GM12878 (cell line): ENCODE results near the gene NFIX. TPM values are rescaled to one million over a fixed set of nuclear protein-coding genes. Genes with fewer than 3 reads are reported as not detected.

ENCODE experiments used
- ATAC-seq: fragments of 200-7000 bp; cut with Tn5 transposase; 3 replicates; pipeline ENCODE4 v1.9.1; 2020; ENCODE audit warnings: mild to moderate bottlenecking, moderate library complexity
- BruUV-seq: library from RNA; stranded (reverse); fragments of 400-500 nt; replicated peaks from 2 replicates; lab custom pipeline; 2021; lab: Mats Ljungman, UMichigan
- CTCF ChIA-PET: fragments of 300-600 bp; sonication (Branson Sonifier 250); formaldehyde crosslinking; extraction: SDS; loops from one replicate; lab custom pipeline; 2021; ENCODE audit warnings: inconsistent platforms; lab: Yijun Ruan, JAX
- POLR2A ChIA-PET: fragments of 350-600 bp; formaldehyde crosslinking; extraction: SDS; loops from one replicate; lab custom pipeline; 2021; ENCODE audit warnings: inconsistent platforms; lab: Charles Lee
- RAD21 ChIA-PET: fragments of 300-600 bp; sonication (Branson Sonifier 250); formaldehyde crosslinking; loops from one replicate; lab custom pipeline; 2023; ENCODE audit warnings: antibody characterized with exemption; ENCODE audit not compliant: unreplicated experiment; lab: Charles Lee
- SMC1A ChIA-PET: fragments of 300-600 bp; sonication (Branson Sonifier 250); formaldehyde crosslinking; loops from one replicate; lab custom pipeline; 2023; ENCODE audit not compliant: unreplicated experiment, uncharacterized antibody; lab: Charles Lee
- DNase-seq: peaks from one replicate; pipeline ENCODE4 v3.0.0-alpha.2; 2011; ENCODE audit warnings: low read depth, low spot score
- FAIRE-seq: peaks from 3 replicates; lab custom pipeline; 2011; peaks lifted over from hg19 to GRCh38; lab: Jason Lieb, UNC
- H2AFZ ChIP-seq: 2 replicates; pipeline ENCODE4 v1.6.0; 2011; ENCODE audit warnings: low read depth, low read length, control low read depth; ENCODE audit not compliant: control insufficient read depth
- H3K27ac ChIP-seq: 2 replicates; pipeline ENCODE4 v1.5.1; 2011; ENCODE audit warnings: control low read depth; ENCODE audit not compliant: control insufficient read depth, insufficient read depth
- H3K27me3 ChIP-seq, 2 experiments: replicated peaks in 1 of 2; 2 replicates each; pipeline versions ENCODE4 v1.6.0 to v1.6.1; 2011; ENCODE audit warnings: low read length in 1 of 2; ENCODE audit not compliant: control insufficient read depth in 2 of 2, insufficient read depth in 2 of 2
- H3K36me3 ChIP-seq, 2 experiments: 2 replicates each; pipeline ENCODE4 v1.5.1; 2011; ENCODE audit warnings: low read length in 1 of 2; ENCODE audit not compliant: control insufficient read depth in 2 of 2, insufficient read depth in 2 of 2
- H3K4me1 ChIP-seq: 2 replicates; pipeline ENCODE4 v1.6.1; 2011; ENCODE audit warnings: mild to moderate bottlenecking, low read length, moderate library complexity, mixed read lengths; ENCODE audit not compliant: control insufficient read depth, insufficient read depth
- H3K4me2 ChIP-seq: 2 replicates; pipeline ENCODE4 v1.6.0; 2011; ENCODE audit warnings: control low read depth; ENCODE audit not compliant: control insufficient read depth, insufficient read depth
- H3K4me3 ChIP-seq: fragments of 200-600 bp; sonication (generic); 2 replicates; pipeline ENCODE4 v1.5.1; 2016
- H3K79me2 ChIP-seq: 2 replicates; pipeline ENCODE4 v1.6.0; 2011; ENCODE audit warnings: low read length; ENCODE audit not compliant: control insufficient read depth, insufficient read depth
- H3K9ac ChIP-seq: 2 replicates; pipeline ENCODE4 v1.8.0; 2011; ENCODE audit warnings: low read length, control low read depth, mixed read lengths; ENCODE audit not compliant: control insufficient read depth, insufficient read depth
- H3K9me3 ChIP-seq: replicated peaks from 3 replicates; pipeline ENCODE4 v1.5.1; 2011; ENCODE audit warnings: mild to moderate bottlenecking, low read length; ENCODE audit not compliant: control insufficient read depth, insufficient read depth
- H4K20me1 ChIP-seq: 2 replicates; pipeline ENCODE4 v1.6.0; 2011; ENCODE audit not compliant: control insufficient read depth, insufficient read depth
- ASH2L ChIP-seq: fragments of 300-600, 200-600 bp; sonication (generic); IDR thresholded peaks from 2 replicates; pipeline ENCODE4 v1.6.1; 2017; ENCODE audit warnings: low read depth, mild to moderate bottlenecking, borderline replicate concordance
- CBX5 ChIP-seq: sonication (generic); IDR thresholded peaks from 2 replicates; pipeline ENCODE4 v1.6.1; 2016; ENCODE audit warnings: low read depth, moderate library complexity, mild to moderate bottlenecking, inconsistent platforms
- CHD4 ChIP-seq: fragments of 200-600 bp; sonication (generic); IDR thresholded peaks from 2 replicates; pipeline ENCODE4 v1.6.1; 2016; ENCODE audit warnings: mild to moderate bottlenecking
- PKNOX1 ChIP-seq: fragments of 450-650 bp; IDR thresholded peaks from 2 replicates; pipeline ENCODE4 v1.6.1; 2016; ENCODE audit warnings: mild to moderate bottlenecking
- SMAD5 ChIP-seq: IDR thresholded peaks from 2 replicates; pipeline ENCODE4 v1.6.1; 2016; ENCODE audit warnings: antibody characterized with exemption, low read depth
- SMARCA5 ChIP-seq: fragments of 450-650 bp; IDR thresholded peaks from 2 replicates; pipeline ENCODE4 v1.6.1; 2017; ENCODE audit warnings: mild to moderate bottlenecking
- SRF ChIP-seq, 2 experiments: IDR thresholded peaks; 2 replicates each; pipeline ENCODE4 v1.6.1; 2011; ENCODE audit warnings: low read depth in 2 of 2, low read length in 2 of 2, mild to moderate bottlenecking in 1 of 2, moderate library complexity in 1 of 2
- STAT1 ChIP-seq: fragments of 450-650 bp; conservative IDR thresholded peaks from 2 replicates; pipeline ENCODE4 v1.6.1; 2014; ENCODE audit warnings: antibody characterized with exemption, mild to moderate bottlenecking
- TARDBP ChIP-seq: IDR thresholded peaks from 2 replicates; pipeline ENCODE4 v1.6.1; 2016; ENCODE audit warnings: borderline replicate concordance
- ZNF274 ChIP-seq: IDR thresholded peaks from one replicate; pipeline ENCODE4 v1.8.0; 2011; ENCODE audit not compliant: insufficient read length, insufficient read depth
- ZNF384 ChIP-seq: IDR thresholded peaks from 2 replicates; pipeline ENCODE4 v1.6.1; 2012; ENCODE audit warnings: low read depth, mild to moderate bottlenecking, low read length, improper control_type of control experiment, borderline replicate concordance
- WGBS: methylation state at CpG from one replicate; pipeline ENCODE4 v1.1.6; 2016; ENCODE audit warnings: low lambda C conversion rate; ENCODE audit not compliant: insufficient replicate concordance, insufficient coverage; ENCODE audit errors: missing lambda C conversion rate; 5-methylcytosine and 5-hydroxymethylcytosine counted together
- in situ Hi-C: fragments of 300-500 bp; cut with MboI; formaldehyde crosslinking; loops from 9 replicates; pipeline ENCODE4 v1.14.3; 2018; ENCODE audit warnings: mixed read lengths
- intact Hi-C: fragments of 100-400 bp; cut with micrococcal nuclease; formaldehyde crosslinking; loops from one replicate; pipeline ENCODE4 v1.14.2; 2022; ENCODE audit not compliant: unreplicated experiment
- polyA plus RNA-seq, 11 experiments: library from polyadenylated mRNA; depleted of rRNA in 4 of 11; unstranded in 6 of 11; stranded (reverse) in 5 of 11; fragments of >200 nt; fragmentation: Nextera tagmentation in 4 of 11; fragmentation: Illumina TruSeq in 1 of 11; extraction: Ambion mirVana in 4 of 11; extraction: Trizol in 1 of 11; gene quantifications; 1 replicate in 1 of 11; 2 replicates in 10 of 11; pipeline versions ENCODE4 v1.2.1 to v1.2.3, GENCODE V29; 2011 to 2016; ENCODE audit warnings: inconsistent platforms in 2 of 11, missing spikeins in 2 of 11, low read depth in 1 of 11
- total RNA-seq, 4 experiments: library from RNA; depleted of rRNA in 3 of 4; stranded (reverse); fragments of >200 nt in 3 of 4; fragmentation: Illumina TruSeq in 1 of 4; extraction: Trizol in 1 of 4; gene quantifications; 2 replicates each; pipeline versions ENCODE4 v1.2.1 to v1.2.3, GENCODE V29; 2013 to 2021
- TF ChIP-seq, protein P1 (sequence below): fragments of 450-650 bp; IDR thresholded peaks from 2 replicates; pipeline ENCODE4 v1.6.1; 2017; ENCODE audit warnings: mild to moderate bottlenecking, moderate library complexity
- TF ChIP-seq, protein P2 (sequence below), 3 experiments: IDR thresholded peaks in 2 of 3; conservative IDR thresholded peaks in 1 of 3; 2 replicates each; pipeline ENCODE4 v1.5.1; 2011; ENCODE audit warnings: low read depth in 3 of 3, low read length in 3 of 3, mild to moderate bottlenecking in 3 of 3, control low read depth in 2 of 3, moderate library complexity in 2 of 3, inconsistent platforms in 1 of 3, mixed read lengths in 1 of 3; ENCODE audit not compliant: control insufficient read depth in 2 of 3, insufficient read depth in 1 of 3; ENCODE audit errors: extremely low read depth in 1 of 3
- TF ChIP-seq, protein P3 (sequence below): IDR thresholded peaks from 2 replicates; pipeline ENCODE4 v1.6.1; 2011; ENCODE audit warnings: low read depth, low read length, improper control_type of control experiment, borderline replicate concordance
- TF ChIP-seq, protein P4 (sequence below): IDR thresholded peaks from 2 replicates; pipeline ENCODE4 v1.6.1; 2011; ENCODE audit warnings: low read depth, mild to moderate bottlenecking, low read length, moderate library complexity, borderline replicate concordance; ENCODE audit errors: extremely low read depth

NFIX gene
- total and polyA plus RNA-seq, 10 of the 15 experiments (the other 5 are each of a cell fraction or from before 2014, with no cell fraction given): 0.02 to 2.2 (median 0.28) TPM

DNA sequence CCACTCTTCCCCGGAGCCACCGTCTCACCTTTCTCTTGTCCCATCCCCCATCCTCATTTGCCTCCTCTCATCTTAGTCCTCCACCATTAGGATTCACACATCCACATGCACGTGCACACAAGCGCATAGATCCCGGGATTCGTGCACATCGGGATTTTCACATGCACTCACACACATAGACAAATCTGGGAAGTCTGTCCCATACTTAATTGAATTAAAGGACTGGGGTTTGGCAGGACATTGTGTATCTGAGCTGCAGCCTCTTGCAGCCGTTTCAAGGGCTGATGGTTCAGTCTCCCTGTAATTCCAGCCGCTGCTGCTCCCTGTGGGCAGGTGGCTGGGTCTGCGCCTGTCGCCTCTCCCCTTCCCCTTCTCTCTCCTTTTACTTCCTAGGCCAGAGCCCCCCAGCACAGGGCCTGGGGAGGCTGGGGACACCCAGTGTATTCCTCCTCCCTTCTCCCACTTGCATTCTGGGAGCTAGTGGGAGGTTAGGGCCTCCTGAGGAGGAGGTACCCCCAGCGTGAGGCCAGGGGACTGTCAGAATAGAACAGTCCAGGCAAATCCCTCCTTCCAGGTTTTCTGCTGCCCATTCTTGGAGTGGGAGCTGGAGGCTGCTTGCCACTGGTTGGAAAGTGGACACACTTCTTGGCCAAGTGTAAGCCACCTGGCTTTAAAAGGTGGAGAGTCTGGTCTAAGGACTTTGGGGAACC is 63.8 kb downstream of the NFIX start:
- DNase-seq: no peak
- Histone ChIP-seq H3K4me3 (no peak overlapping the region), H2AFZ (no peak overlapping the region), H3K9me3 (no peaks in the 10 kb centered on the region), H3K79me2 (no peaks in the 10 kb centered on the region), H3K27me3 (peaks cover 9 to 11% of the 10 kb centered on the region in 2 experiments), H3K4me1 (no peaks in the 10 kb centered on the region), H3K36me3 (no peaks in the 10 kb centered on the region), H4K20me1 (no peaks in the 10 kb centered on the region), H3K27ac (no peak overlapping the region), H3K4me2 (no peak overlapping the region), H3K9ac (no peak overlapping the region)
- ATAC-seq: no peak
- in situ Hi-C loops: no loop called here
- FAIRE-seq: no peak
- ChIA-PET POLR2A (no interaction called here), CTCF (interaction anchor here (0.6 to 10.9 kb wide), 10 partner anchors 18 to 729 kb away, joined by 3 to 247 read pairs (median 5); no protein-coding TSS in a partner anchor), SMC1A (interaction anchor here (1.3 to 2.4 kb wide), 3 partner anchors 11 to 93 kb away, joined by 3 to 7 read pairs (median 4); no protein-coding TSS in a partner anchor), RAD21 (interaction anchor here (1.9 to 4.6 kb wide), 3 partner anchors 26 to 74 kb away, joined by 4 to 41 read pairs (median 19); no protein-coding TSS in a partner anchor)
- intact Hi-C loops: no loop called here
- 29% methylated on average over 12 of the region's 12 CpGs for WGBS
- no TSS peak for BruUV-seq
- no peak for TF ChIP-seq CBX5
- TF ChIP-seq SMAD5: no peak
- TF ChIP-seq, protein P1, sequence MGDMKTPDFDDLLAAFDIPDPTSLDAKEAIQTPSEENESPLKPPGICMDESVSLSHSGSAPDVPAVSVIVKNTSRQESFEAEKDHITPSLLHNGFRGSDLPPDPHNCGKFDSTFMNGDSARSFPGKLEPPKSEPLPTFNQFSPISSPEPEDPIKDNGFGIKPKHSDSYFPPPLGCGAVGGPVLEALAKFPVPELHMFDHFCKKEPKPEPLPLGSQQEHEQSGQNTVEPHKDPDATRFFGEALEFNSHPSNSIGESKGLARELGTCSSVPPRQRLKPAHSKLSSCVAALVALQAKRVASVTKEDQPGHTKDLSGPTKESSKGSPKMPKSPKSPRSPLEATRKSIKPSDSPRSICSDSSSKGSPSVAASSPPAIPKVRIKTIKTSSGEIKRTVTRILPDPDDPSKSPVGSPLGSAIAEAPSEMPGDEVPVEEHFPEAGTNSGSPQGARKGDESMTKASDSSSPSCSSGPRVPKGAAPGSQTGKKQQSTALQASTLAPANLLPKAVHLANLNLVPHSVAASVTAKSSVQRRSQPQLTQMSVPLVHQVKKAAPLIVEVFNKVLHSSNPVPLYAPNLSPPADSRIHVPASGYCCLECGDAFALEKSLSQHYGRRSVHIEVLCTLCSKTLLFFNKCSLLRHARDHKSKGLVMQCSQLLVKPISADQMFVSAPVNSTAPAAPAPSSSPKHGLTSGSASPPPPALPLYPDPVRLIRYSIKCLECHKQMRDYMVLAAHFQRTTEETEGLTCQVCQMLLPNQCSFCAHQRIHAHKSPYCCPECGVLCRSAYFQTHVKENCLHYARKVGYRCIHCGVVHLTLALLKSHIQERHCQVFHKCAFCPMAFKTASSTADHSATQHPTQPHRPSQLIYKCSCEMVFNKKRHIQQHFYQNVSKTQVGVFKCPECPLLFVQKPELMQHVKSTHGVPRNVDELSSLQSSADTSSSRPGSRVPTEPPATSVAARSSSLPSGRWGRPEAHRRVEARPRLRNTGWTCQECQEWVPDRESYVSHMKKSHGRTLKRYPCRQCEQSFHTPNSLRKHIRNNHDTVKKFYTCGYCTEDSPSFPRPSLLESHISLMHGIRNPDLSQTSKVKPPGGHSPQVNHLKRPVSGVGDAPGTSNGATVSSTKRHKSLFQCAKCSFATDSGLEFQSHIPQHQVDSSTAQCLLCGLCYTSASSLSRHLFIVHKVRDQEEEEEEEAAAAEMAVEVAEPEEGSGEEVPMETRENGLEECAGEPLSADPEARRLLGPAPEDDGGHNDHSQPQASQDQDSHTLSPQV: no peak
- no peak for TF ChIP-seq TARDBP
- TF ChIP-seq, protein P2, sequence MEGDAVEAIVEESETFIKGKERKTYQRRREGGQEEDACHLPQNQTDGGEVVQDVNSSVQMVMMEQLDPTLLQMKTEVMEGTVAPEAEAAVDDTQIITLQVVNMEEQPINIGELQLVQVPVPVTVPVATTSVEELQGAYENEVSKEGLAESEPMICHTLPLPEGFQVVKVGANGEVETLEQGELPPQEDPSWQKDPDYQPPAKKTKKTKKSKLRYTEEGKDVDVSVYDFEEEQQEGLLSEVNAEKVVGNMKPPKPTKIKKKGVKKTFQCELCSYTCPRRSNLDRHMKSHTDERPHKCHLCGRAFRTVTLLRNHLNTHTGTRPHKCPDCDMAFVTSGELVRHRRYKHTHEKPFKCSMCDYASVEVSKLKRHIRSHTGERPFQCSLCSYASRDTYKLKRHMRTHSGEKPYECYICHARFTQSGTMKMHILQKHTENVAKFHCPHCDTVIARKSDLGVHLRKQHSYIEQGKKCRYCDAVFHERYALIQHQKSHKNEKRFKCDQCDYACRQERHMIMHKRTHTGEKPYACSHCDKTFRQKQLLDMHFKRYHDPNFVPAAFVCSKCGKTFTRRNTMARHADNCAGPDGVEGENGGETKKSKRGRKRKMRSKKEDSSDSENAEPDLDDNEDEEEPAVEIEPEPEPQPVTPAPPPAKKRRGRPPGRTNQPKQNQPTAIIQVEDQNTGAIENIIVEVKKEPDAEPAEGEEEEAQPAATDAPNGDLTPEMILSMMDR (IDR thresholded peaks at IDR 0.05 in 2 of 3, conservative IDR thresholded peaks at IDR 0.05 in 1 of 3; ENCODE audit: control insufficient read depth in 2 of 3, extremely low read depth in 1 of 3, insufficient read depth in 1 of 3, low read depth in 3 of 3, low read length in 3 of 3): no peak
- no peak for TF ChIP-seq PKNOX1
- no peak for TF ChIP-seq ZNF274
- TF ChIP-seq, protein P3, sequence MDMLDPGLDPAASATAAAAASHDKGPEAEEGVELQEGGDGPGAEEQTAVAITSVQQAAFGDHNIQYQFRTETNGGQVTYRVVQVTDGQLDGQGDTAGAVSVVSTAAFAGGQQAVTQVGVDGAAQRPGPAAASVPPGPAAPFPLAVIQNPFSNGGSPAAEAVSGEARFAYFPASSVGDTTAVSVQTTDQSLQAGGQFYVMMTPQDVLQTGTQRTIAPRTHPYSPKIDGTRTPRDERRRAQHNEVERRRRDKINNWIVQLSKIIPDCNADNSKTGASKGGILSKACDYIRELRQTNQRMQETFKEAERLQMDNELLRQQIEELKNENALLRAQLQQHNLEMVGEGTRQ: no peak
- TF ChIP-seq ASH2L: no peak
- TF ChIP-seq SRF (IDR thresholded peaks at IDR 0.05; ENCODE audit: low read depth in 2 of 2, low read length in 2 of 2): no peak
- no peak for TF ChIP-seq CHD4
- TF ChIP-seq STAT1: no peak
- TF ChIP-seq SMARCA5: no peak
- no peak for TF ChIP-seq ZNF384
- TF ChIP-seq, protein P4, sequence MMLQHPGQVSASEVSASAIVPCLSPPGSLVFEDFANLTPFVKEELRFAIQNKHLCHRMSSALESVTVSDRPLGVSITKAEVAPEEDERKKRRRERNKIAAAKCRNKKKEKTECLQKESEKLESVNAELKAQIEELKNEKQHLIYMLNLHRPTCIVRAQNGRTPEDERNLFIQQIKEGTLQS: no peak
